ENCODE results near the gene FOXN3.

Gene FOXN3

GRCh38 chr14:89245802-89246201 lies 171.2 kb downstream of the FOXN3 start:
- DNase-seq = no peak

- DNase-seq = no peak
Measured at GRCh38 chr14:89244720-89245119, 172.3 kb downstream of the FOXN3 start.

DNA sequence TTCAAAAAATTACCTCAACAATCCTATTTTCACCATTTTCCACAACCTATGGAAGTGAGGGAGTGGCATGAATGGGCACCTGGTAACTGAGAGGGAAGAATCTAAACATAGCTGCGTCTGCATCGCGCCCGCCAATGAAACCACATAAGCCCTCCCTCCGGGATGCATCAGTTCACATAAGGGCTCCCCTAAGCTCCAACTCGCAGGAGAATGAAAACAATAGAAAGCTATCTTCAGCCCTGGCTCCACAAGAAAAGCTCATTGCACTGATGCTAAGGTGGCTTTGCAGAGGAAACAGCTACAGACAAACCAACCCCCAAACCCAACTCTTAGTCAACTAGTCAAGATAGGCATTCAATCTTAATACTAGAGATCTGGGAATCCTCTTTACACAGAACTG lies 173.3 kb downstream of the FOXN3 start:
- no peak for DNase-seq

DNA sequence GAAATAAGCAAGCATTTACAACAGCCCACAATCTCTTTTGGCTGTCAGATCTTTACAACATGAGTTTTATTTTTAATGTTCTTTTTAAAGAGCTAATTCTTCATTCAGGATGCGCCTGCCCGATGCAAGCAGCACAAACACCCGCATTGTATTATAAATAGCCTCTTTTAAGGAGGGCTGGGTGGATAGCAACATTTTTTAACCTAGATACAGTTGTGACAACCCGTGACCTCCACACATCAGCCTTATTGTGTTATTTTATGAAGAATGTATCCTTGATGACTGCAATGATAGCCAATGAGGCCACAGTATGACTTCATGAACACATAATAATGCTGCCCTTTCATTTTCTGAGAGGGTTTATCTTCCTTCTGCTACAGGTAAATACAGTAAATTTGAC lies 173.7 kb downstream of the FOXN3 start:
- no peak for DNase-seq

DNA sequence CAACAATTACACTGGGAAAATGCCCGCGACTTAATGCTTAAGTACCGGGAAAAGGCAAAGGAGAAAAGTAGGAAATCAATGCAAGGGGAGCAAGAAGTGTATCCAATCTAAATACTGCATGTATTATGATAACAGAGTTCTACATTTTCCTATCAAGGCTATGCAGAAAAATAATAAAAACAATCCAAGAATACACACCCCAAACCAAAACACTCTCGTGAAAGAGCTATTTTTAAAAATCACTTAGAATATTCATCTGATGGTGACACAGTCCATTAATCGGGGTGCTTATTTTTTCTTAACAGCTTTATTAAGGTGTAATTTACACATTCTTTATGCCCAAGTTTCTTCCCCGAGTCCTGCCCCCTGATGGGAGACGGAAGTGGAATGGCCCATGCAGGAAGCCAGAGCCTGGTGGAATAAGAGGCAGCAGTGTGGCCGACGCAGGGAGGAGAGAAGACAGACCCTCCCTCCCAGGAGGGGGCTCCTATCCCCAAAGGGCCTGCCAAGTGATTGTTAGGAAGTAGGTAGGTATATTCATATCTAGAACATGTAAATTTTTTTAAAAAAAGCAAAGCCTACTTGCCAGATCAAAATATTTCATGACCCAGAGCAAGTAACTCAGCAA lies 174.3 kb downstream of the FOXN3 start:
- DNase-seq = no peak

- DNase-seq = no peak
Measured at GRCh38 chr14:89241934-89242651, 174.9 kb downstream of the FOXN3 start.

DNA sequence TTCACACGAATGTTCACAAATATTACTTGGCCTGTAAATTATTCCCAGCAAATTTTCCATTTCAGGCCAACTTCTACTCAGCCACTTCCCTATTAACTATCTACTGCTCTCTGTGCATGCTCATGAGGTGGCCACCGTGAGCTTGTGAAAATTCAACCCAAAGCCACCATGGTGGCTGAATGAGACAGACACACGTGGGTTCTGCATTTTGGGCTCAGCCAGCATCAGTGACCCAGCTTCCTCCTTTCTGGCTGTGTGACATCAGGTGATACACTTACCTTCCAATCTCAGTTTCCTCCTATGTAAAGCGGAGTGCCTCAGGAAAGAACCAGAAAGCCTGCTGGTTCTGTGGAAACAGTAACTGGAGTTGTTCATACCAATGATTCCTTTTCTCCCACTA lies 175.8 kb downstream of the FOXN3 start:
- DNase-seq = no peak

DNA sequence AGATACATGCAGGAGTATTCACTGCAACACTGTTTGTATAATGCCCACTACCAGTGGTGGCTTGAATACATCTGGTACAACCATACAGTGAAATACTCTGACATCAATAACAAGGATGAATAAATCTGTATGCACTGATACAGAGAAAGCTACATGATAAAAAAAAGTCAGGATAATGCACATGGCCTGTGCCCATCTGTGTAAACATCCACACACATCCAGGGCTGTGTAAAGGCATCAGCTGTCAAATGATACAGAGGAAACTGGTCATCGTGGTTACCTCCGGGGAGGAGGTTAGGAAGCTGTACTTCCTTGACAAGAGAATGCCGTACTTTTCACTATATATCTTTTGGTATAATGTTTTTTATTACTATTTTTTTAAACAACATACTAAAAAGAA lies 176.6 kb downstream of the FOXN3 start:
- DNase-seq = no peak

DNA sequence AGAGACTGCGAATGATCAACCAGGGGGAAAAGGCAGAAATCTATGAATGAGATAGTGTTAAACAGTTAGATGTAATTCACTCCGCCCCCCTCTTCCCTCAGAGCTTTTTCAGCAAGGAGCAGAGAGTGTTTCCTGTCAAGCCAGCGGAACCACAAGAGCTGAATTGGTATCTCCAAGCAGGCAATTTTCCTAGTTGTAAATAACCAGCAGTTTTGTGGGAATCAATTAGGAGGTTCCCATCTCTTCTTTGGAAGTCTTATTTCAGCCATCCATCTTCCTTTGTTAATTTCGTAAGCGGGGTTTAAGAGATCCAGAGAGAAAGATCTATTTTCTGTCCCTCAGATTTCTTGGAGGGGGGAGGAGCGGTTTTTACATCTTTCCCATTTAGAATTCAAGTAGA lies 178.0 kb downstream of the FOXN3 start:
- DNase-seq = no peak

DNA sequence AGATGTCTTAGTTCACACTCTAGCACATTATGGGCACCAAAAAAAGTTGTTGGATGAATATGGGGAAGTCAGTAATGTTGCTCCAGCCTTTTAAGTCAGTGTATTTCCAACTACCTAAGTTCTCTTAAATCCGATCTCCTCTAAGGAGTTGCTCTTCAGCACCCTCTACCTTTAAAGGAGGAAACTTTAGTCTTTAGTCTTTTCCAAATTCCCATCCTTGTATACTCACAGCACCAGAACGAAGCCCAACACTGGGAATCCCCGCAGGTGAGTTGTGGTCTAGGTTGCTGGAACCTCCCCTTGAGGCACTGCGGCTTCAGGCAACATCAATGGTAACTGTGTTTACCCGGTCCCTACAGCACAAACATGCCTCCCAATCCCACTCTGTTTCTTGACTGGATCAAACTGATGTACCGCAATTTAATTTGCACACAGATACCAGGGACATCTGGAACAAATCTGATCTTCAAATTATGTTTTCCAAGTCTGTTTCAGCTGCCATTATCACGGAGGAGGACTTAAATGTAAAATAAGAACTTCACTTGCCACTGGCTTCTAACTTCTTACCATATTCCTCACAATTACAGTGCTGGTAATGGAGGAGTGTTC lies 179.0 kb downstream of the FOXN3 start:
- DNase-seq = no peak

DNA sequence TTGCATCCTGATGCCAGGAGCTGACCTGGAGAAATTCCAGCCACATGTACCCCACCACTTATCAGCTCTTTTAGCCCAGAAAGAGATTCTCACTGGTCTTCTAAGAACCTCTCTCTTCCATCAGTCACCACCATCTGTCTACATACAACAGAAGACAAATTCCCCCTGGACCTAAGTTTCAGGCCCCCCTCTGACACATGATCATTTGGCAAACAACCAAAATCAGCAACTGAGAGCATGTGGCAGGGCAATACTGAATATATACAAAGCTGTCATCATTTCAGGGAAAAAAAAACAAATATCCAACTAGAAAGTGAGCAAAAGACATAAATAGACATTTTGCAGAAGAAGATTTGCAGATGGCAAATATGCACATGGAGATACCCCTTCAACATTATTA lies 180.2 kb downstream of the FOXN3 start:
- no peak for DNase-seq

DNA sequence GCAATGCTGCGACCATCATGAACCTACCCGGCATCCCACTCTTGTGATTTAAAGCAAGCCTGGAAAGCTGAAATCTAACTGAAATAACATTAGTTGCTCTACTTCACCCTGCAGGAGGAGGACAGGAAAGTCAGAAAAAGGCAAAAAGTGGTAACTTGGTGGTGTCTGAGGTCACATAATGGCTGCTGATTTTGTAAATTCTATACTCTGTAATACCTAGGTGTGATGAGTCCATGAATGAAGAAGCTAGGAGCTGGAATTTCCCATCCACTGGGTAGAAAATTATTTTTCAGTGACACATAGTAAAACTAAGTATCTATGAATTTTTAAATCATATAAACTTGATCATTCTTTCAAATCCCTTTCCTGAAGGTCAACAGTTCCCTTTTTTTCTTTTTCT lies 183.8 kb downstream of the FOXN3 start:
- no peak for DNase-seq

GRCh38 chr14:89232265-89233070 lies 184.6 kb downstream of the FOXN3 start:
- DNase-seq = no peak

GRCh38 chr14:89231426-89232113 lies 185.5 kb downstream of the FOXN3 start:
- no peak for DNase-seq

DNA sequence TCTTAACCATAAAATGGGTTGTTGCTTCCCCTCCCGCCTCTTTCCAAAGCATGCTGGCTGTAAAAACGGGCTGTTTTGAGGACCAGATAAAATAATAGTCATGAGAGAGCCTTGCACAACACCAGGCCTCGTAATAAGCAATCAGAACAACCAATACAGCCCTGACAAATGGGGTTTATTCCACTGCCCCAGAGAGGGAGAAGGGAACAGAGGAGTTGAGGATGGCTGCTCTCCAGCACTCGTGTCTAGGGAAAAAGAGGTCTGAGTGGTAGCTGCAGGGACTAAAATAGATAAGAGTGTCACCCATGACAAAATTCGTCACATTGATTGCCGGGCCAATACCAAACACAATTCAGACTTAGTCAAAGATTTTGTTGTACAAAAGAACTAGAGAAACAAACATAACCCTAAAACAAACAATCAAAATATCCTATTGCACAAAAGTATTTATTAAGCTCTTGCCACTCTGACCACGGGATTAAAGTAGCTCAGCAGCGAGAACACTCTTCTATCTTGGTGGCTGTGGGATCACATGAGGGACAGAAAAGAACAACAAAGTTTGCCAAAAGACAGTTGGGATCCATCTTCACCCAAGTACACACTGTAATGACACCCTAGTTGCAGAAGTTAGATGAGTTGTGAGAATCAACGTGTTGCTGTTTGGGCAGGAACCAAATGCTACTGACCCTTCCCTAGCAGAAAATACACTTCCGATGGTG lies 188.0 kb downstream of the FOXN3 start:
- no peak for DNase-seq

DNA sequence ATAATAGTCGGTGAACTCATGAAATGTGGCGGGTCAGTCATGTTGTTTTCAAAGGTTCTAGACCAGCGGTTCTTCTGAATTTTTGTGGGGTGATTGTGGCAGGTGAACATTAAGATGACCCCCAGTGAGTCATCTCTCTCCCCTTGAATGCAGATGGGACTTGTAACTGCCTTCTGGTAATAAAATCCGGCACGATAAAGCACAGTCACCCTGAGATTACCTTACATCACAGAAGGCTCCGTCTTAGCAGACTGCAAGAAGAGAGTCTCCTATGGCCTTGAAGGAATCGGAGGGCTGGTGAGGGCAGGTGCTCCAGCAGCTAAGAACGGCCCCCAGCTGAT lies 189.6 kb downstream of the FOXN3 start:
- no peak for DNase-seq

GRCh38 chr14:89226801-89227495 lies 190.1 kb downstream of the FOXN3 start:
- peak; percentile 69 for DNase-seq

DNA sequence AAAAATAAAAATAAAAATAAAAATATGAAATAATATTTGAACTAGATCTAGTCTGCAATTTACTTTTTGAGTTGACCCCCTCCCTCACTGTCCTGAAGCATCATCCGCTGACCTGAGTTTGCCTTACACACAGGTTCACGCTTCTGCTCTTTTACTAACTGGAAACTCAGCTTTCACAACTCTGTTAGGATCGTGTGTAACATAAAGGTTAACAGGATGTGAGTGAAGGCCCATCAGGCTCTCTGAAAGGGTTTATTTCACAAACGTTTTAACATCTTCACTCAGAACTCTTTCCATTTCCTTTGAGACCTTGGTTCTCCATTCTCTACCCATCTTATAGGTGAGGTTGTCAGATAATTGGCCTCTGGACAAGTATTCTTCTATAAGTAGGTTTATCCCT lies 191.4 kb downstream of the FOXN3 start:
- no peak for DNase-seq

DNA sequence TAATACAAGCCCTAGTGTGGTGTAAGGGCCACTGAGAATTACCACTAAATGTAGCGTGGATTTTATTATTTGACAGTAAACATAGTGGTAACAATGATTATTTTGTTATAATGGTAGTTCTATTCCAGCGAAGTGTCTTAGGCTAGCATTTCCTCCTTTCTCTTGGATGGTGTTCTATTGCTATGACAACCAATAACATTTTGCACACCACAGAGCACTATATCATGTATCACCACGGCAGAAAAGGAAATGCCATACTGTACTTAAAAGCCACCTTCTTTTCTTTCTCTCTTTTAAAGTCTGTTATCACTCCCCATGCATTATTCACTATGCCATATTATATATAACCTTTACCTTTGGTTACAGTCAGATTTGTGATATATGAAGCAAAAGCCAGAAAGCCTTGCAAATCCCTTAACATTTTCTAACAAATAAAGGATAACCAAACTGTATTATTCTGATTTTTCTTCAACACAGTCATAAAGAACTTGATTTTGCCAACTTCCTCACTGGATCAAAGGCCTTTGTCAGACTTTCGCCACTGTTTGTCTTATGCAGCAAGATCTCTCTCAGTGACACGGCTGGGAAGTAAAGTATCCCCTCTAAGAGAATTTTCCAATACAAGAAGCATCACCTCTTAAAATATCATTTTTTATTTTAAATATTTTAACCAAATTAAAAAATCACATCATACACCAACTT lies 195.8 kb downstream of the FOXN3 start:
- DNase-seq = no peak

GRCh38 chr14:89219051-89219450 lies 198.0 kb downstream of the FOXN3 start:
- DNase-seq = no peak

- DNase-seq = no peak
Measured at GRCh38 chr14:89217891-89218290, 199.1 kb downstream of the FOXN3 start.

Measured in femur (tissue), 1 donor.